CD4-positive, alpha-beta T cell (primary cell): ENCODE results near the gene SLC38A3. TPM values are rescaled to one million over a fixed set of nuclear protein-coding genes. Genes with fewer than 3 reads are reported as not detected.
A peak's percentile ranks its signal among the peaks of the same experiment; 100 is the strongest.

Experiments
- ATAC-seq: fragments of 200-7000 bp; cut with Tn5 transposase; one replicate; pipeline ENCODE4 v1.10.0; 2022; ENCODE audit warnings: mild to moderate bottlenecking; ENCODE audit not compliant: poor library complexity
- CTCF ChIA-PET: fragments of 350-600 bp; sonication (Branson Sonifier 250); formaldehyde crosslinking; loops from one replicate; lab custom pipeline; 2021; ENCODE audit warnings: antibody characterized with exemption, inconsistent platforms; lab: Charles Lee
- POLR2A ChIA-PET: fragments of 350-600 bp; sonication (Branson Sonifier 250); formaldehyde crosslinking; loops from one replicate; lab custom pipeline; 2021; ENCODE audit warnings: antibody characterized with exemption, inconsistent platforms; lab: Charles Lee
- DNase-seq, 14 experiments: peaks; one replicate each; pipeline ENCODE4 v3.0.0-alpha.2; 2013 to 2020; ENCODE audit warnings: mixed read lengths in 2 of 14
- H3K27ac ChIP-seq, 2 donors: one replicate each; pipeline versions ENCODE4 v1.5.1 to v1.7.0; 2013; ENCODE audit warnings: low read length in 2 of 2, low read depth in 1 of 2, mild to moderate bottlenecking in 1 of 2
- H3K27me3 ChIP-seq, 2 experiments: 1 replicate in 1 of 2; 2 replicates in 1 of 2; pipeline versions ENCODE4 v1.6.1 to v1.7.0; 2013; ENCODE audit warnings: low read length in 2 of 2, control low read depth in 1 of 2, mild to moderate bottlenecking in 1 of 2, moderate library complexity in 1 of 2; ENCODE audit not compliant: insufficient read depth in 2 of 2, control insufficient read depth in 1 of 2
- H3K36me3 ChIP-seq: one replicate; pipeline ENCODE4 v1.6.1; 2013; ENCODE audit warnings: low read length, control low read depth; ENCODE audit not compliant: insufficient read depth
- H3K4me1 ChIP-seq: one replicate; pipeline ENCODE4 v1.6.1; 2013; ENCODE audit warnings: low read length, control low read depth; ENCODE audit not compliant: insufficient read depth
- H3K4me3 ChIP-seq: one replicate; pipeline ENCODE4 v1.5.1; 2013; ENCODE audit warnings: mild to moderate bottlenecking, low read length, moderate library complexity
- H3K9me3 ChIP-seq, 2 experiments: 1 replicate in 1 of 2; 2 replicates in 1 of 2; pipeline versions ENCODE4 v1.6.1 to v1.7.0; 2013; ENCODE audit warnings: low read length in 2 of 2, mild to moderate bottlenecking in 2 of 2, control low read depth in 1 of 2, moderate library complexity in 1 of 2; ENCODE audit not compliant: control insufficient read depth in 1 of 2, insufficient read depth in 1 of 2
- H3K27ac Mint-ChIP-seq: one replicate; pipeline ENCODE4 v1.8.0; 2020; ENCODE audit warnings: mixed read lengths
- H3K27me3 Mint-ChIP-seq: one replicate; pipeline ENCODE4 v1.8.0; 2021; ENCODE audit warnings: mixed read lengths
- H3K36me3 Mint-ChIP-seq: one replicate; pipeline ENCODE4 v1.8.0; 2021; ENCODE audit warnings: low read depth, mixed read lengths
- H3K4me1 Mint-ChIP-seq: one replicate; pipeline ENCODE4 v1.8.0; 2021; ENCODE audit warnings: low read depth, mixed read lengths
- H3K4me3 Mint-ChIP-seq: one replicate; pipeline ENCODE4 v1.8.0; 2020; ENCODE audit warnings: mild to moderate bottlenecking, mixed read lengths
- H3K9me3 Mint-ChIP-seq: one replicate; pipeline ENCODE4 v1.8.0; 2020; ENCODE audit warnings: mixed read lengths
- CTCF ChIP-seq: fragments of 200-600 bp; IDR thresholded peaks from one replicate; pipeline ENCODE4 v1.8.0; 2022; ENCODE audit warnings: antibody characterized with exemption, mild to moderate bottlenecking
- intact Hi-C, 2 experiments: fragments of 100-400 bp; cut with DNase I in 1 of 2; cut with micrococcal nuclease in 1 of 2; formaldehyde crosslinking; loops; one replicate each; pipeline versions ENCODE4 v1.15.1 to v1.9.0; 2023 to 2025; cut with DNase I, micrococcal nuclease
- total RNA-seq, 174 experiments: library from RNA in 2 of 174; stranded (reverse) in 2 of 174; gene quantifications; one replicate each; pipeline ENCODE4 v1.2.3 and lab custom pipeline; 2021 to 2026

The SLC38A3 gene
- total RNA-seq, 2 experiments from 2014 or later, result 1.0 to 1.1 TPM

- ChIA-PET CTCF (no interaction called here), POLR2A (interaction anchor here (1.4 kb wide), 1 partner anchor 9 kb away, joined by 3 read pairs; no protein-coding TSS in a partner anchor)
- intact Hi-C loops, result no loop called here
- H3K4me3 ChIP-seq, result no peak overlapping the region
- no peaks in the 10 kb centered on the region for H3K27me3 ChIP-seq
- TF ChIP-seq CTCF, result no peak
- Mint-ChIP-seq H3K4me3 (peak overlapping the region; percentile 7), H3K27me3 (no peaks in the 10 kb centered on the region), H3K9me3 (no peaks in the 10 kb centered on the region), H3K4me1 (peaks cover 43% of the 10 kb centered on the region), H3K27ac (peak overlapping the region; percentile 59), H3K36me3 (peaks cover 56% of the 10 kb centered on the region)
- no peak for DNase-seq
- H3K36me3 ChIP-seq, result peaks cover 83% of the 10 kb centered on the region
- no peak for ATAC-seq
- no peaks in the 10 kb centered on the region for H3K9me3 ChIP-seq
- no peak overlapping the region for H3K27ac ChIP-seq
- H3K4me1 ChIP-seq, result peaks cover 82% of the 10 kb centered on the region
Measured at GRCh38 chr3:50251220-50251619, 46.1 kb downstream of the SLC38A3 start.

- no peak for TF ChIP-seq CTCF
- POLR2A ChIA-PET, result interaction anchor here (1.2 to 2.3 kb wide), 2 partner anchors 8 to 18 kb away, joined by 3 to 9 read pairs; no protein-coding TSS in a partner anchor
- no peak overlapping the region for H3K4me3 ChIP-seq
- peak in 2 of 14 experiments; percentile 59 to 63 for DNase-seq
- H3K4me1 ChIP-seq, result peaks cover 53% of the 10 kb centered on the region
- H3K36me3 ChIP-seq, result peaks cover 92% of the 10 kb centered on the region
- no peak for ATAC-seq
- no peak overlapping the region for H3K4me3 Mint-ChIP-seq
- H3K27me3 ChIP-seq, result no peaks in the 10 kb centered on the region
- no peaks in the 10 kb centered on the region for H3K27me3 Mint-ChIP-seq
- no peaks in the 10 kb centered on the region for H3K9me3 ChIP-seq
- H3K27ac Mint-ChIP-seq, result peak overlapping the region; percentile 42
- no peaks in the 10 kb centered on the region for H3K9me3 Mint-ChIP-seq
- intact Hi-C loops, result loop anchor here in 1 of 2 experiments (5.0 kb wide), 1 partner anchor 1408 kb away; no protein-coding TSS in a partner anchor
- CTCF ChIA-PET, result no interaction called here
- H3K27ac ChIP-seq, result no peak overlapping the region
- peaks cover 23% of the 10 kb centered on the region for H3K4me1 Mint-ChIP-seq
- peaks cover 80% of the 10 kb centered on the region for H3K36me3 Mint-ChIP-seq
Measured at GRCh38 chr3:50254577-50255250, 49.6 kb downstream of the SLC38A3 start.

GRCh38 chr3:50255251-50255615 lies 50.2 kb downstream of the SLC38A3 start:
- intact Hi-C loops, result loop anchor here in 1 of 2 experiments (5.0 kb wide), 1 partner anchor 1407 kb away; no protein-coding TSS in a partner anchor
- POLR2A ChIA-PET, result interaction anchor here (1.2 to 2.3 kb wide), 2 partner anchors 9 to 19 kb away, joined by 3 to 9 read pairs; no protein-coding TSS in a partner anchor
- Histone ChIP-seq H3K36me3 (peaks cover 87% of the 10 kb centered on the region), H3K4me3 (no peak overlapping the region), H3K27me3 (no peaks in the 10 kb centered on the region), H3K27ac (no peak overlapping the region), H3K9me3 (no peaks in the 10 kb centered on the region), H3K4me1 (peaks cover 51% of the 10 kb centered on the region)
- Mint-ChIP-seq H3K36me3 (peaks cover 77% of the 10 kb centered on the region), H3K4me3 (no peak overlapping the region), H3K9me3 (no peaks in the 10 kb centered on the region), H3K27me3 (no peaks in the 10 kb centered on the region), H3K27ac (no peak overlapping the region), H3K4me1 (peaks cover 18% of the 10 kb centered on the region)
- DNase-seq (no peak), ATAC-seq (no peak)
- no peak for TF ChIP-seq CTCF
- CTCF ChIA-PET, result interaction anchor here (1.2 to 2.3 kb wide), 2 partner anchors 9 to 60 kb away, joined by 5 to 11 read pairs; no protein-coding TSS in a partner anchor
